Measurements from ENCODE around the gene ITIH3.

Gene ITIH3

DNA sequence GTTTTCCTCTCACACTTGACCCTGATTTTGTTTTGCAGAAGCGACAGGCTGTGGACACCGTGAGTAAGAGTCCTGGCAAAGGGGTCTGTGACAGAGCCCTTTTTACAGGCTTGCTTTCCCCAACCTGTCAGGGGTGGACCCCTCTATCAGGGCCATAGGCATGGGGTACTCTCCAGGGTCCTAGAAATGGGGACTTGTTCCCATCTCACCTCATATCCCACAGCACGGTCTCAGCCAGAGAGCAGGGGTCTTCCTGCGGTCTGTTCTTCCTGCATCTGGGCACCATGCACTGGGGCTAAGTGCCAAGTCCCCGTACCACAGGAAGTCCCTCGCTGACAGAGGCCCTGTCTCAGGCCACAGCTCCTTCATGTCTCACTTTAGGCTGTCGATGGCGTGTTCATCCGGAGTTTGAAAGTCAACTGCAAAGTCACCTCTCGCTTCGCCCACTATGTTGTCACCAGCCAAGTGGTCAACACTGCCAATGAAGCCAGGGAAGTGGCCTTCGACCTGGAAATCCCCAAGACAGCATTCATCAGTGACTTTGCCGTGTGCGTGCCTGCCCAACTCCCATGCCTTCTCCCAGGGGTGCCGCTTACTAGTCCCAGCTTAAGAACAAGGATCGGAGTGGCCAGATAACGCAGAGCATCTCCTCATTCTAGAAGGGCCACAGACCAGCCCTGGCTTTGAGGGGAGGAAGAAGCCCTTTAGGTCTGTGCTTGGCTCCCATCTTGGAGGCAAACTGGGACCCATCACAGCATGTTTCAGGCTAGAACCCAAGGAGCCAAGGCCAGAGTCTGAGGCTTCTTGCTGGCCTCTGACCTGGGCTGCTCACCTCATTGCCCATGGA lies 16.4 kb upstream of the ITIH3 start:
- Histone ChIP-seq H3K4me3 (ENCODE audit: low read depth, low read length) (no peak overlapping the region), H3K27ac (no peak overlapping the region), H3K27me3 (ENCODE audit: insufficient read depth, low read depth, severe bottlenecking) (no peaks in the 10 kb centered on the region), H3K36me3 (no peaks in the 10 kb centered on the region), H3K9me3 (ENCODE audit: severe bottlenecking) (no peaks in the 10 kb centered on the region)
- TF ChIP-seq, protein P1, sequence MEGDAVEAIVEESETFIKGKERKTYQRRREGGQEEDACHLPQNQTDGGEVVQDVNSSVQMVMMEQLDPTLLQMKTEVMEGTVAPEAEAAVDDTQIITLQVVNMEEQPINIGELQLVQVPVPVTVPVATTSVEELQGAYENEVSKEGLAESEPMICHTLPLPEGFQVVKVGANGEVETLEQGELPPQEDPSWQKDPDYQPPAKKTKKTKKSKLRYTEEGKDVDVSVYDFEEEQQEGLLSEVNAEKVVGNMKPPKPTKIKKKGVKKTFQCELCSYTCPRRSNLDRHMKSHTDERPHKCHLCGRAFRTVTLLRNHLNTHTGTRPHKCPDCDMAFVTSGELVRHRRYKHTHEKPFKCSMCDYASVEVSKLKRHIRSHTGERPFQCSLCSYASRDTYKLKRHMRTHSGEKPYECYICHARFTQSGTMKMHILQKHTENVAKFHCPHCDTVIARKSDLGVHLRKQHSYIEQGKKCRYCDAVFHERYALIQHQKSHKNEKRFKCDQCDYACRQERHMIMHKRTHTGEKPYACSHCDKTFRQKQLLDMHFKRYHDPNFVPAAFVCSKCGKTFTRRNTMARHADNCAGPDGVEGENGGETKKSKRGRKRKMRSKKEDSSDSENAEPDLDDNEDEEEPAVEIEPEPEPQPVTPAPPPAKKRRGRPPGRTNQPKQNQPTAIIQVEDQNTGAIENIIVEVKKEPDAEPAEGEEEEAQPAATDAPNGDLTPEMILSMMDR (IDR thresholded peaks at IDR 0.05; ENCODE audit: low read depth, low read length), result no peak
- no peak for DNase-seq

DNA sequence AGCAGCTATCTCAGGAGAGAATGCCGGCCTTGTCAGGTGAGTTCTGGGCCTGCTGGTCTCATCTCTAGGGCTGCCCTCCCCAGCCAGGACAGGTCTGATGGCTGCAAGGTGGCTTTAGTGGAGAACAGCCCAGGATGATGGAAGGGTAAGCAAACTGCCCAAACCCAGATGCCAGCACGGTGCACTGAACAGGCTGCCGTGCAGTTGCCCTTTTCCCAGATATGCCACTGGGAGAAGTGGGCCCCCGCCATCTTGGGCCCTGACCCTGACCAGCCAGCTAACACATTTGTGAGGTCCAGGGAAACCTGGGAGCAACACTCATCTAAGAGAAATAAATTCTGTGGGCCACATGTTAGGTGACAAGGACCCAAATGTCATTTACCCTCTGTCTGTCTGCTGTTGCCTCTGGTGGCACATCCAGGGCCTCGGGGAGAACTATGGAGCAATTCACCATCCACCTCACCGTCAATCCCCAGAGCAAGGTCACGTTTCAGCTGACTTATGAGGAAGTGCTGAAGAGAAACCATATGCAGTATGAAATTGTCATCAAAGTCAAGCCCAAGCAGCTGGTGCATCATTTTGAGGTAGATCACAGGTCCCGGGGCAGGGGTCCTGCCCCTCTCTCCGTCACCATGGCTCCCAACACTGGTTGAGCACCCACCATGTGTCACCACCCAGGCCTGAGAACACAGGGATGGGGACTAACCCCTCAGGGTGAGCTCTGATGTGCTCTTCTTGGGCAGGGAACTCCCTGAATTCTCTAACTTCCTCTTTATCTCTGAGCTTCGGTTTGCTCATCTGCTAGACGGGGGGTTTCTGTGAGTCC lies 15.4 kb upstream of the ITIH3 start:
- no peak for DNase-seq
- Histone ChIP-seq H3K4me3 (ENCODE audit: low read depth, low read length) (no peak overlapping the region), H3K27ac (no peak overlapping the region), H3K27me3 (ENCODE audit: insufficient read depth, low read depth, severe bottlenecking) (no peaks in the 10 kb centered on the region), H3K36me3 (no peaks in the 10 kb centered on the region), H3K9me3 (ENCODE audit: severe bottlenecking) (no peaks in the 10 kb centered on the region)
- TF ChIP-seq, protein P1 (IDR thresholded peaks at IDR 0.05; ENCODE audit: low read depth, low read length), result no peak

DNA sequence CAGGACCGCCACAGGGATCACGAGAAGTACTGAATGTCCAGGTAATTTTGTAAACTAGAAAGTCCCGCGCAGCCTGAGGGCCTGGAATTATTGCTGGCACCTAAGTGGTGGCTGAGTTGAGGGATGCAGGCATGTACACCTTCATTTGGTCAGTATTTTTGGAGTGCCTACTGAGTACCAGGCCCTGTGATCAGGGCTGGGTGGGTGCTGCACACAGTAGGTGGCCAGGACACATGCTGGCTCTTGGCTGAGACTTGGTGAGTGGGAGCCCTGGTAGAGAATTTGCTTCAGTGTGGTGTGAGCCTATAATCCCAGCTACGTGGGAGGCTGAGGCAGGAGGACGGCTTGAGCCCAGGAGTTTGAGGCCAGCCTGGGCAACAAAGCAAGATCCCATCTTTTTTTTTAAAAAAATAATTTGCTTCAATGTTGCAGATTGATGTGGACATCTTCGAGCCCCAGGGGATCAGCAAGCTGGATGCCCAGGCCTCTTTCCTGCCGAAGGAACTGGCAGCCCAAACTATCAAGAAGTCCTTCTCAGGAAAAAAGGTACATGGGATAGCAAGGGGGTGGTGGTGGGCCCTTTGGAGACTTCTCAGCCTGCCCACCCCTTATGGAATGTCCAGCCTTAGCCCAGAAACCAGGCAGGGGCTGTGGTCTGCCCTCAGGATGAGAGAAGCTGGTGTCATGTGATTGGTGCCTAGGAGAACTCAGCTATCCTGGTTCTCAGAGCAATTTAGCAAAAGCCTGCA lies 14.6 kb upstream of the ITIH3 start:
- H3K36me3 ChIP-seq, result no peaks in the 10 kb centered on the region
- no peak for DNase-seq
- H3K27ac ChIP-seq, result no peak overlapping the region
- TF ChIP-seq, protein P1 (IDR thresholded peaks at IDR 0.05; ENCODE audit: low read depth, low read length), result no peak
- H3K27me3 ChIP-seq (ENCODE audit: insufficient read depth, low read depth, severe bottlenecking), result no peaks in the 10 kb centered on the region
- no peak overlapping the region for H3K4me3 ChIP-seq (ENCODE audit: low read depth, low read length)
- H3K9me3 ChIP-seq (ENCODE audit: severe bottlenecking), result no peaks in the 10 kb centered on the region

DNA sequence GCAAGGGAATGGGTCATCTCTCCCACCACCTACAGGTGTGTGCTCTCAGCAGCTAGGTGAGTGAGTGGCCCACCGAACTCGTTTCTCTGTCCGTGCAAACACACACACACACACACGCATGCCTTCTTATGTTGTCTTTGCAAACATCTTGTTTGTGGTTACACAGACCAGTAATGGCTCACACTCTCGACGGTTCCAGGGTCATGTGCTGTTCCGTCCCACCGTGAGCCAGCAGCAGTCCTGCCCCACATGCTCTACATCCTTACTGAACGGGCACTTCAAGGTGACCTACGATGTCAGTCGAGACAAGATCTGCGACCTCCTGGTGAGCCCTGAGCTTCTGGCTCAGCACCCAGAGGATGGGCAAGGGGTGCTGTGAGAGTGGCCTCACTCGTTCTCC lies 12.9 kb upstream of the ITIH3 start:
- no peaks in the 10 kb centered on the region for H3K27me3 ChIP-seq (ENCODE audit: insufficient read depth, low read depth, severe bottlenecking)
- no peak overlapping the region for H3K4me3 ChIP-seq (ENCODE audit: low read depth, low read length)

More for the DNA sequence above, 12.9 kb upstream of the ITIH3 start:
- DNase-seq, result no peak
- TF ChIP-seq, protein P1 (IDR thresholded peaks at IDR 0.05; ENCODE audit: low read depth, low read length), result no peak
- no peaks in the 10 kb centered on the region for H3K36me3 ChIP-seq
- no peaks in the 10 kb centered on the region for H3K9me3 ChIP-seq (ENCODE audit: severe bottlenecking)
- no peak overlapping the region for H3K27ac ChIP-seq
